DND-41 (cell line): Measurements from ENCODE around the gene AASDHPPT.

Experiments used
- EZH2 ChIP-seq: IDR thresholded peaks from 3 replicates; pipeline ENCODE4 v1.6.1; 2012; ENCODE audit warnings: borderline replicate concordance, low read depth, mild to moderate bottlenecking, moderate library complexity, low read length, inconsistent platforms; ENCODE audit not compliant: severe bottlenecking
- TF ChIP-seq, protein P1 (sequence below): IDR thresholded peaks from 2 replicates; pipeline ENCODE4 v1.5.1; 2012; ENCODE audit warnings: borderline replicate concordance, low read length, moderate library complexity, mild to moderate bottlenecking; ENCODE audit not compliant: poor library complexity, severe bottlenecking; ENCODE audit errors: extremely low read depth

DNA sequence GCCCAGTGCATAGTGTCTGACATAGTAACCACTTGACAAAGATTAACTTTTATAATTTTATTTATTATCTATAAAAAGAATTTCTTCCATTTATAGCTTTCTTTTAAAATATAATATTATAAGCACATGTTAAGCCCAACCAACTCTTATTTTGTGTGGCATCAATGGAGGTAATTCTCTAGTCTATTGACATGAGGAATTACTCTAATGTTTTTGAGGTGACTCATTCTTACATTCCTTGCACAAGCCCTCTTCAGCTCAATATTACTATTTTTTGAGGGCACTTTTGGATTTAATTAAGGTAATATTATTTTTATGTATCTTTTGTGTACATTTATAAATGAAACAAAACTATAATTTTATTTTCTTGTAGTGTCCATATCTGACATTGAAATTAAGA lies 59.6 kb downstream of the AASDHPPT start:
- TF ChIP-seq, protein P1, sequence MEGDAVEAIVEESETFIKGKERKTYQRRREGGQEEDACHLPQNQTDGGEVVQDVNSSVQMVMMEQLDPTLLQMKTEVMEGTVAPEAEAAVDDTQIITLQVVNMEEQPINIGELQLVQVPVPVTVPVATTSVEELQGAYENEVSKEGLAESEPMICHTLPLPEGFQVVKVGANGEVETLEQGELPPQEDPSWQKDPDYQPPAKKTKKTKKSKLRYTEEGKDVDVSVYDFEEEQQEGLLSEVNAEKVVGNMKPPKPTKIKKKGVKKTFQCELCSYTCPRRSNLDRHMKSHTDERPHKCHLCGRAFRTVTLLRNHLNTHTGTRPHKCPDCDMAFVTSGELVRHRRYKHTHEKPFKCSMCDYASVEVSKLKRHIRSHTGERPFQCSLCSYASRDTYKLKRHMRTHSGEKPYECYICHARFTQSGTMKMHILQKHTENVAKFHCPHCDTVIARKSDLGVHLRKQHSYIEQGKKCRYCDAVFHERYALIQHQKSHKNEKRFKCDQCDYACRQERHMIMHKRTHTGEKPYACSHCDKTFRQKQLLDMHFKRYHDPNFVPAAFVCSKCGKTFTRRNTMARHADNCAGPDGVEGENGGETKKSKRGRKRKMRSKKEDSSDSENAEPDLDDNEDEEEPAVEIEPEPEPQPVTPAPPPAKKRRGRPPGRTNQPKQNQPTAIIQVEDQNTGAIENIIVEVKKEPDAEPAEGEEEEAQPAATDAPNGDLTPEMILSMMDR, result no peak
- no peak for TF ChIP-seq EZH2
